SK-N-MC (cell line): Measurements from ENCODE around the gene NELFCD.

ENCODE experiments used
- EZH2 ChIP-seq: fragments of 200-600 bp; sonication (generic); IDR thresholded peaks from one replicate; pipeline ENCODE4 v1.6.1; 2017; ENCODE audit warnings: antibody characterized with exemption
- POLR2AphosphoS5 ChIP-seq: IDR thresholded peaks from 2 replicates; pipeline ENCODE4 v1.6.1; 2012; ENCODE audit warnings: mild to moderate bottlenecking, low read depth, low read length, borderline replicate concordance

GRCh38 chr20:59001068-59001448, 20.0 kb downstream of the NELFCD start:
- TF ChIP-seq EZH2 (no peak), POLR2AphosphoS5 (no peak)
